ENCODE results near the gene L3MBTL4. TPM values are rescaled to one million over a fixed set of nuclear protein-coding genes. Genes with fewer than 3 reads are reported as not detected.

L3MBTL4 gene
- total RNA-seq, 4 donors from 2014 or later, result 6.0 to 14.8 (median 10.0) TPM

- TF ChIP-seq CTCF (IDR thresholded peaks at IDR 0.05; ENCODE audit: low read depth), result no peak
Measured at GRCh38 chr18:5964108-5964507, 450.6 kb downstream of the L3MBTL4 start.

- no peak for TF ChIP-seq CTCF (IDR thresholded peaks at IDR 0.05; ENCODE audit: low read depth)
Measured at GRCh38 chr18:5963267-5963666, 451.4 kb downstream of the L3MBTL4 start.

GRCh38 chr18:5962362-5962761 is 452.3 kb downstream of the L3MBTL4 start:
- TF ChIP-seq CTCF (IDR thresholded peaks at IDR 0.05; ENCODE audit: low read depth), result no peak

- TF ChIP-seq CTCF (IDR thresholded peaks at IDR 0.05; ENCODE audit: low read depth), result no peak
Measured at GRCh38 chr18:5961828-5962150, 452.9 kb downstream of the L3MBTL4 start.

GRCh38 chr18:5961097-5961827 is 453.4 kb downstream of the L3MBTL4 start:
- no peak for TF ChIP-seq CTCF (IDR thresholded peaks at IDR 0.05; ENCODE audit: low read depth)

GRCh38 chr18:5958822-5959221 is 455.9 kb downstream of the L3MBTL4 start:
- no peak for TF ChIP-seq CTCF (IDR thresholded peaks at IDR 0.05; ENCODE audit: low read depth)

GRCh38 chr18:5955861-5956260 is 458.9 kb downstream of the L3MBTL4 start:
- TF ChIP-seq CTCF (IDR thresholded peaks at IDR 0.05; ENCODE audit: low read depth), result no peak

Data from subcutaneous adipose tissue (tissue), 4 donors.